GM21786 (cell line): ENCODE measurements around the gene TNS3.
A peak's percentile ranks its signal among the peaks of the same experiment; 100 is the strongest.
"Not testable (repeated sequence)": the region's sequence is repeated elsewhere in the genome, so short reads cannot be mapped to it uniquely, and the experiment has no call there.

Experiments used
- ATAC-seq: cut with Tn5 transposase; IDR thresholded peaks from one replicate; pipeline ENCODE4 v1.9.1; 2021; ENCODE audit not compliant: unreplicated experiment

TNS3 gene

DNA sequence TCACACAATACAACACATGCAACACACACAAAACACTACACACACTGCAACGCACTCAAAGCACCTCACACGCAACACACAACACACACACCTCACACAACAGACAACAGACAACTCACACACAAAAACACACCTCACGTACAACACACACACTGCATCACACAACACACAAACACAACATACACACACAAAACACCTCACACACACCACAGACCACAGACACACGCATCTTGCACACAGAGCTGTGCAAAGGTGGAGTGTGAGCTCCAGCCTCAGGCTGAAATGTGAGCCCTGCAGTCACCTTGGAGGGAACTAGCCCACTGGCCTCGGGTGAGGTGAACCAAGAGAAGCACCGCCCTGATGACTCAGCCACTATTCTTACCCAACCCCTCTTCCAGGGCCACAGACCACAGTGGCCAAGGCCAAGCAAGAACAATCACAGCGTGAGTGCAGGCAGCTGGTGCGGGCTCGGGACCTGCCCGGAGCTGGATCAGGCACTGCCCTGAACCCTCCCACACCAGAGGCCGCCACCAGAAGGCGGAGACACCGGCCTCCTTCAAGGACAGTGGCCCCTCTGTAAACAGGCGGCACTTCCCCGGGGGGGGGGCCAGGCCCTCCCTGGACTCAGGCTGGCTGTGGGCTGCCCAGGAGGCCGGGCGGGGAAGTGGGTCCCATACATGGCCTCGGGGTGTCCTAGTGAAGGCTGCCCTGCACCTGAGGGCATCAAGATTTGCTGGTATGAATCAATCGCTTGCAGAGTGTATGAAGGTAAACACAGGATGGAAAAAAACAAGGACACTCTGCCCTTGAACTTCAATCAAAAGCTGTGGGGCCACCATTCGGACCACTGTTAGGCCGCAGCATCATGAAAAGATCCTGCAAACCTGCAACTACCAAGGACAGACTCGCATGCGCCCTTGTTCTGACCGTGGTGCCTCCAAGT, 106.7 kb downstream of the TNS3 start:
- ATAC-seq: peak; percentile 89

- no peak for ATAC-seq
These were observed 107.5 kb downstream of the TNS3 start for GRCh38 chr7:47474211-47474936.

DNA sequence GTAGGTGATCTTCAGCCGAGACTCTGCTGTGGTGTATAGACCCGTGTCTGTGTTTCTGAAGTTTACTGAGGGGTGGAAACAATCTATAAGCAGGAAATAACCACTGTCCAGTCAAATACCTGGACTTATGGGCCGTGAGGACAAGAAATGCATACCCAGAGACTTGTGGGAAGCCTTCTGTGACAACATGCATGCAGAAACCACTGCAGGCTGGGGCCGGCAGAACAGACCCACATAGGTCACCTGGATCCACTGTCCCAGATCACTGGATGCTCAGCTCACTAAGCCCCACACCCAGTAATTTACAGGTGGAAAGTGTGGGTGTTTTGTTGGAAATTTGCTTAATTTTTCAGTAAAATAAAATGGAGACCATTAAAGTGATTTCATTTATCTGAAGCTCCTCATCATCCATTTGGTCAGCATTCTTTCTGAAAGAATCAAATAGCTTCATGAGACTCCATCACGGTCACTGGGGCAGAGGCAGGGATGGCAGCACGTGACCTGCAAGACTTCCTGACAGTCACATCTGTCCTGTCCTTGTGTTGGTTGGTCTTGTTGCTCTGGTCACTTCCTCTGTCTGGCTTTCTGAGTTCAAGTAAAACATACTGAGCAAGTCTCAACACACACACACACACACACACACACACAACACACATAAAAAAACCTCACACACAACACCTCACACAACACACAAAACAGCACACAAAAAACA, 108.3 kb downstream of the TNS3 start:
- ATAC-seq: no peak

DNA sequence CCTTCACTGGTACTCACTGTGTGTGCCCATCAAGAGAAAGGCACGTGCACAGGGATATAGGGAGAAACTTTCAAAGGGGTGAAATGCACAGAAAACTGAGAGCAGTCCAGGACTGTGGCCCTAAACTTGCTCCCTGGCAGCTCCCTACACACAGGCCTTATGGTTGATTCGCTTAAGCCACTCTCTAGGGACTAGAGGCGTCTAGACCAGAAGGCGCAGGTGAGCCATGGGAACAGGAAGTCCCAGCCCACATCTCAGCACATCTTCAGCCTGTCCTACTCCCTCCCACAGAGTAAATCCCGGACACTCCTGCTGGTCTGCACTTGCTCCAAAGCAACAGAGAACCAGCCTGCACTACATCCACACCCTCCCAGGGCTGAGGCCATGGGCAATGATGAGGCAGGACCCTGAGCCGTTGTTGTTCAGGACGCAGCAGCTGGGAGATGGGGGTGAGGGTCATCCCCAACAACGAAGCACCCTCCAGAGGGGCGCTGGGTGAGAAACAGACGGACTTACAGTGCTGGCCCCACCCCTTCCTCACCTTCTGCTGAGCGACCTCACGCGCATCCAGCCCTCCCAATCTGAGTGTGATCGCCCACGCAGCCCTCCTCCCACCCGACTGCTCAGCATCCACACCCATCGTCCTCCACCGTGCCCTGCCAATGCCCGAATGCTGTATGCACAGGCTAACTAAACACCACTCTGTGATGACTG, 109.3 kb downstream of the TNS3 start:
- no peak for ATAC-seq

GRCh38 chr7:47471831-47472230, 110.1 kb downstream of the TNS3 start:
- ATAC-seq: no peak

DNA sequence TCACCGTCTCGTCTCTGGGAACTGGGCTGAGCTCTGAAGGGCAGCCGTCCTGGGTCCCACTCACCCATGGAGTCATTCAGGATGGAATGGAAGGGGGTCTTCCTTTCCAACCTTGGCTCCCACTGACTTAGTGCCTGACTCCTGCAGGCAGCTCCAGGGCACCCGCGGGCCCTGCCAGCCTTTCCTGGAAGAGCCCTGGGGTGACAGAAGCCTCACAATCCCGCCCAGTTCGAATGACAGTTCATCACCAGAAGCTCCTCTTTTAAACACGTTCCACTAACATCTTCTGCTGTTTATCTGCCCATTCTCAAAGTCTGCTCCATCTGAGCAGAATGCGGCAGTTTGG, 110.6 kb downstream of the TNS3 start:
- ATAC-seq: no peak

GRCh38 chr7:47470567-47471357, 111.1 kb downstream of the TNS3 start:
- no peak for ATAC-seq

DNA sequence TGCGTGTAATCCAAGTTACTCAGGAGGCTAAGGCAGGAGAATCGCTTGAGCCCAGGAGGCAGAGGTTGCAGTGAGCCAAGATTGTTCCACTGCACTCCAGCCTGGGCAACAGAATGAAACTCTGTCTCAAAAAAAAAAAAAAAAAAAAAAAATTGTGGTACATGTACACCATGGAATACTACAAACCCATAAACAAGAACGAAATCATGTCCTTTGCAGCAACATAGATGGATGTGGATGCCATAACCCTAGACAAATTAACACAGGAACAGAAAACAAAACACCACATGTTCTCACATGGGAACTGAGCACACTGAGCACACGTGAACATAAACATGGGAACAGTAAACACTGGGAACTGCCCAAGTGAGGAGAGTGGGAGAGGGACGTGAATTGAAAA, 112.1 kb downstream of the TNS3 start:
- not testable (repeated sequence) for ATAC-seq

GRCh38 chr7:47466832-47467231, 115.1 kb downstream of the TNS3 start:
- ATAC-seq: no peak

GRCh38 chr7:47465191-47465590, 116.7 kb downstream of the TNS3 start:
- no peak for ATAC-seq

- ATAC-seq: no peak
These were observed 117.6 kb downstream of the TNS3 start for GRCh38 chr7:47464266-47464665.

DNA sequence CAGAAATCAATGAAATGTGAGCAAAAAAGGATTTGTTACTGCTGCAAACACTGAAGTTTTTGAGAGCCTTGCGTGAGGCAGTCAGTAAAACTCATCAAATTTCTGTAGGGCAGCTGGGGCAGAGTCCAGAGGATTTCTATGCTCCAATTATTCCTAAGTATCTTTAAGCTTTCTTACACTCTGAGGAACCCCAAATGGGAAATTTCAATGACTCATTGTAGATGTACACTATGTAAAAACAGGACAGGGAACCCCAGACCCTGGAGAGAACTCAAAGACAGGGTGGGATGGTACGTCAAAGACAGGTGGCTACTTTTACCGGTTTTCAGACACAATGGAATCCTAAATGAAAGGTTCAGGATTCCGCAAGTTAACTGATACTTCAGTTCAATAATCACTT, 120.2 kb downstream of the TNS3 start:
- ATAC-seq: no peak

DNA sequence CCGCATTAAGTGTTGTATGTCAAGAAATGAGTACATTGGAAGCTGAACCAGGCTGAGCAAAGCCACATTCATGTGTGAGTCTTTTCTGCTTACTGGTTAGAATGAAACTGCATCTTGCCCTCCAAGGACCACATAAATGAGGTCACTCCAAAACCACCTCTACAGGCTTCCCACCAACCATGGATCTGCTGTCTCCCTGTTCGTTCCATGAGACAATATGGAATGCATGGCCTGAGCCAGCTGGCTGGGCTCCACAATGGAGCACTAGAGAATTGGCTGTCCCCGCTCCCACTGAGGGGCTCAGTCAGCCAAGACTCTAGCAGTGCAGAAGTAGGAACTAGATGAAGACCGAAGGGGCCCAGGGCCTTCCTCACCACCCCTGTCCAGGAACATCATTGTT, 120.8 kb downstream of the TNS3 start:
- no peak for ATAC-seq

DNA sequence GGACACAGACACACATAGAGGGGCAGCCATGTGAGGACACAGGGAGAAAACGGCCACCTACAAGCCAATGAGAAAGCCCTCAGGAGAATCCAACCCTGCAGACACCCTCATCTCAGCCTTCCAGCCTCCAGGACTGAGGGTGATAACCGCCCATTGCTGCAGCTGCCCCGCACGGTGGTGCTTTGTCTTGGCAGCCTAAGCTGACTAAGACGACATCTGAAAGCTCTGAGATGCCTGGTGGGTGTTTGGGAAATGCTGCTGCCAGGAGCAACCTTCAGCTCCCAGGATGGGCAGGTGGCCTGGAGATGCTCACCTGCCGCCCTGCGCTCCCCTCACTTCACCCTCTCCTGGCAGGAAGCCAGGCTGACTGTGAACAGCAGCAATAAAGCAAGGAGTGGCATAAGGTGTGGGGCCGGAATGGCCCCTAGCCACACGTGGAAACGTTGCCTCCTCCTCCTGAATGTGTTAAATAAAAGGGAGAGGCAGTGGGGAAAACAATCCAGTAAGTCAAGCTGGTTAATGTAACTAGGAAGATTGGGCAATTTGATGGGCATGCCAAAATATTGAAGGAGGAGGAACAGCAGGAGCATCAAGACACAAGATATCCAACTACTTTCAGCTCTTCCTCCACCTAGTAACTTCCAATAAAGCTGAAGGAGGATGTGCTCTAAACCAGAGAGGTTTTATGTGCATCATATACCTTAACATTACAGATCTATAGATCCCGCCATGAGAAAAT, 121.5 kb downstream of the TNS3 start:
- no peak for ATAC-seq

DNA sequence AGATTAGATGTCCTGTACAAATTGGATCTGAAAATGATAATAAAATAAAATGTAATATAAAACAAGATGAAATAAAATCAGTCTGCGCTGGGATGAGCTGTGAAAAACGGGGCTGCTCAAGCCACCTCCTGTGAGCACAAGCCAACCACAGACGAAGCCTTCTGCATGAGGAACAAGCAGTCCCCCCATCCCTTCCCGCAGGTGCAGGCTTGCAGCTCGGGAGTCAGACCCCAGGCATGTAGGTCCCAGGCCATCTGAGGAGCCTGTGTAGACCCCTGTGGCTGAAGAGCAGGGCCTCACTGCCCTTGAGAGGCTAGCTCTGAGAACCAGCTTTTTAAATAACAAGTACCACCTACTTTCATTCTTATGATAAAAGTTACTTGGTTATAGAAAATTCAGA, 123.4 kb downstream of the TNS3 start:
- no peak for ATAC-seq

DNA sequence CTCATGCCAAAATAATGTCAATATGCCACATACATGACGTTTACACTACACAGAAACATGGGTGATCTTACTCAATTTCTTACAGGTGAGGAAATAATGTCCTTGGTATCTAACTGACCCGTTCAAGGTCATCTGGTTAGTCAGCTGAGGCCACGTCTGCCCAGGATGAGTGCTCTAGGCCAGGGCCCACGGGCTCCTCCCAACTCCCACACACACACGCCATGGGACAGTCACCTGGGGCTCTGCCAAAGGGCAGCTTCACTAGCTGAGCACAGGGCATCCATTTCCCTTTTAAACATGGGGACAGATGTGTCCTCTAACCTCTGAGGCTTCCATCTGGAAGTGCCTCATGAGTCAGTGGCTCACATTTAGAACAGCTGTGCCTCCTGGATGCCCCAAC, 123.9 kb downstream of the TNS3 start:
- no peak for ATAC-seq

DNA sequence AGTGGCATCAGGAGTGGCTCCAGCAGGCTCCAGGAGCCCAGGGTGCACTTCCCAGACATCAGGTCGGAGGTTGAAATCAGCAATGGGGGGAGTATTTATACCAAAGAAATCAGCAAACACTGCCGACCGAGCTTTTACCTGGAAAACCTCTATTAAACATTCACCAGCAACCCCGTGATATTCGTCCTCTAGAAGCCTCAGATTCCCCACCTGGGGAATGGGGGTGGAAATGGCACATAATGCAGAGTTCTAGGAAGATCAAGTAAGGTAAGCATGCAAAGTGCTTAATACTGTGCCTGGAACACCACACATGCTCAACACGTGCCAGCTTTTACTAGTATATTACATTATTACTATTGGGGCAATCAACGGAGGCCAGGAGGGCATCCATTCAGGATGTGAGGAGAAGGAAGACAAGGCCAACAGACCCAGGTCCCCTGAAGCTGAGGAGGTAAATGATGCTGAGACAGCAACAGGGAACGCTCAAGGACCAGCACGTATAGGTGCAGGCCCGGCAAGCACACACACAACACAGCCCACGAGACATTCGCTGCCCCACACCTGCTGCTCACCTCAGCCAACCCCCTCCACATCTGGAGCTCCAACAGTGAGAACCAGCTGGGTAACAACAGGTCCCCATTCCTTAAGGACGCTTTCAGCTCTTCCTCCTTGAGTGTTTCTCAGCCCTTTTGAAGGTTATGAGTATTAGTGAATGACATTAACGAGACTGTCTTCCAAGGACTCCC, 125.5 kb downstream of the TNS3 start:
- ATAC-seq: no peak

DNA sequence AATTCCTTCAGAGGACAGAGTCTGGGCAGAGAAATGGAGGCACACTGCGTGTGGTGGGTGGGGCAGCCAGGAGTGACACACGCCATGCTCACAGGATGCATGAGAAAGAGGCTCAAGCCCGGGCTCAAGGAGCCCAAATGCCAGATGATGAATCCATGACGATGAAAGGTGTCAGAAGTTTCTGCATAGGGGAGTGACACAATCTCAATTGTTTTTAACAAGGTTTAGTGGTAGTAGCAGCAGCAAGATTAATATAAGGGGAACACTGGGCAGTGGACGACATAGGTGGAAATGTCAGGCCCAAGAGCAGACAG, 126.1 kb downstream of the TNS3 start:
- no peak for ATAC-seq
